HG03095 (cell line): Measurements from ENCODE around the gene DNAJC3.

ENCODE experiments used
- ATAC-seq: cut with Tn5 transposase; IDR thresholded peaks from one replicate; pipeline ENCODE4 v1.9.1; 2021; ENCODE audit warnings: moderate library complexity; ENCODE audit not compliant: unreplicated experiment

Gene DNAJC3

DNA sequence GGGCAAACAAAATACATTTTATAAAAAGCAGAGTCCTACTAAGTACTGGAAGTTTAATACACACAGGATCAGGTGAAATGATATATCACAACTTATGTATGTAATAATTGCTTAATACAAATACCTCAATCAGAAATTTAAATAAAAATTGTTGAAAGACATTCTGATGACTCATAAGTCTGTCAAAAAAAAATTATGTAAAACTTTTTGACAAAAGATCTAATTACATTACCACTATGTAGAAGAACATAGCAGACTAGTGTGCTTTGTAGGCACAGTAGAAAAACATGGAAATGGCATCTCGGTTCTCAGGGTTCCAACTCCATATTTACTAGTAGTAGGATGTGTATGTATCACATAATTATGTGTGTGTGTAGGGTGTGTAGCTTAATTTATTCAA is 156.2 kb downstream of the DNAJC3 start:
- no peak for ATAC-seq

DNA sequence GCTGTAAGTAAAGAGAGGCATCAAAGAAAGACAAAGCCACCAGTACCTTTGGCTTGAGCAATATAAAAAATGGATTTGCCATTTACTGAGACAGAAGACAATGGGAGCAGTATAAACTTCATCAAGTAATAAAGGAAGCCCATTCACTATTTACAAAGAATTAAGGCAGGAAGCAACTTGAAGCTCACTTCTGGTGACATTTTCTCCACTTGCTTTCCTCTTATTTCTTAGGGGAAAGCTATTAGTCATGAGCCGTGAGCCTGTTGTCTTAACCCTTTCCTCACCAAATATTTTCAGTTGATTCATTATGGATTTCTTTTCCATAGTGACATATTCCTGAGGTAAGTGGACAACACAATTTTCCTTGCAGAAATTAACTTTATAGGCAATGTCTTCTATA is 156.8 kb downstream of the DNAJC3 start:
- no peak for ATAC-seq

DNA sequence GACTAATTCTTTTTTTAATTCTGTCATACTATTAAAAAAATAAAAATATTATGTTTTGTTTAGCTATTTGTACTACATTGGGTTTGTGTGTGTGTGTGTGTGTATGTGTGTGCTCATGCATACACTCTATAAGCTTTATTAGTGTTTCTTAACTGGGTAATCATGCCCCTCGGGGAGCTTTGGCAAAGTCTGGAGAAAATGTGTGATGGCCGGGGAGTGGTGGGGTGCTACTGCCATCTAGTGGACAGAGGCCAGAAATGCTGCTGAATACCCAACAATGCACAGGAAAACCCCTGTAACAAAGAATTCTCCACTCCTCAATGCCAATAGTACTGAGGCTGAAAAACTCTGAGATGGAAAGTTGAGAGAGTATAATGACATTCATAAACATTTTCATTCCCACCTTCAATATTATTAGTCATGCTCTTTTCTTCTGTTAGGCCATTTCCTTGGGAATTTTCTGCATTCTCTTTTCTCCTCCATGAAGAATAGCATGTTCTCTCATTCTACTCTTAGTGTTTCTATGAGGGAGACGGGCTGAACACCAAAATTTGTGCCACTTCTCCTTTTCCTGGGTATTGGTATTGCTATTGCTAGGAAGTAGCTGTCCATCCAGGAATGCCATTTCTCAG is 157.3 kb downstream of the DNAJC3 start:
- ATAC-seq, result peak; percentile 82

DNA sequence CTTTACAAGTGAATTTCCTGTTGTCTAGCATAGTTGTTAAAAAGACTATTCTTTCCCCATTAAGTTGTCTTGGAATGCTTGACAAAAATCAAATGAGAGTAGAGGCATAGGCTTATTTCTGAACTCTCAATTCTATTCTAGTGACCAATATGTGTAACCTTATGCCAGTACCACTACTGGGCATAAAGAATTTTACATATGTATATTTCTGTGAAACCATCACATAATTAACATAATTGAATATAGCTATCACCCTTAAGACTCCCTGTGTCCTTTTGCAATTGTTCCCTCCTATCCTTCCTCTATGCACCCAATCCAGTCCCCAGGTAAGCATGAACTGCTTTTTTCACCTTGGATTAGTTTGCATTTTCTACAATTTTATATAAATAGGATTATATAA is 165.0 kb downstream of the DNAJC3 start:
- no peak for ATAC-seq

DNA sequence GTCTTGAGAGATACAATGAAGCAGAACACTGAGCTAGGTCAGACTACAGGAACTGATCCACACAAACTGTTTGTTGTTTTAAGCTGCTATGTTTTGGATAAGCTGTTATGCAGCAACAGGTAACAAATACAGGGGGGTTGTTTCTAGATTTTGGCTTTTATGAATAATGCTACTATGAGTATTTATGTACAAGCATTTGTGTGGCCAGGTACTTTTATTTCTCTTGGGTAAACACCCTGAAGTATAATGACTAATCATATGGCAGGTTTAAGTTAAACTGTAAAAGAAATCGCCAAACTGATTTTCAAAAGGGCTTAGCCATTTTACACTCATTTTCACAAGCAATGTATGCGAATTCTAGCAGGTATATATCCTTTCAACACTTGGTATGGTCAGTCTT is 166.0 kb downstream of the DNAJC3 start:
- ATAC-seq, result no peak
